GM23338 (cell line): ENCODE data around the gene FPGS. TPM values are rescaled to one million over a fixed set of nuclear protein-coding genes. Genes with fewer than 3 reads are reported as not detected.
A peak's percentile ranks its signal among the peaks of the same experiment; 100 is the strongest.

Experiments used
- ATAC-seq: fragments of 200-7000 bp; cut with Tn5 transposase; 3 replicates; pipeline ENCODE4 v1.9.1; 2020
- DNase-seq: peaks from one replicate; pipeline ENCODE4 v3.0.0-alpha.2; 2015; ENCODE audit warnings: low spot score
- H2AFZ ChIP-seq: fragments of 200-600 bp; sonication (generic); 2 replicates; pipeline ENCODE4 v1.8.0; 2016; ENCODE audit warnings: antibody characterized with exemption, mild to moderate bottlenecking, moderate library complexity
- H3F3A ChIP-seq: fragments of 200-600 bp; sonication (generic); replicated peaks from 2 replicates; pipeline ENCODE4 v1.8.0; 2017; ENCODE audit warnings: antibody characterized with exemption, mixed run types, low read depth
- H3K27ac ChIP-seq: fragments of 200-600 bp; sonication (generic); 2 replicates; pipeline ENCODE4 v1.6.1; 2016; ENCODE audit warnings: low read depth
- H3K27me3 ChIP-seq: fragments of 200-600 bp; sonication (generic); 2 replicates; pipeline ENCODE4 v1.8.0; 2016; ENCODE audit warnings: mild to moderate bottlenecking, mixed run types, moderate library complexity; ENCODE audit not compliant: insufficient read depth
- H3K36me3 ChIP-seq: fragments of 200-600 bp; sonication (generic); 2 replicates; pipeline ENCODE4 v1.8.0; 2016; ENCODE audit warnings: mild to moderate bottlenecking; ENCODE audit not compliant: insufficient read depth
- H3K4me1 ChIP-seq: fragments of 200-600 bp; sonication (generic); 2 replicates; pipeline ENCODE4 v1.8.0; 2016; ENCODE audit warnings: mild to moderate bottlenecking, moderate library complexity; ENCODE audit not compliant: insufficient read depth
- H3K4me2 ChIP-seq: fragments of 200-600 bp; sonication (generic); 2 replicates; pipeline ENCODE4 v1.7.1; 2017; ENCODE audit warnings: mixed run types
- H3K4me3 ChIP-seq: fragments of 200-600 bp; sonication (generic); 2 replicates; pipeline ENCODE4 v1.6.1; 2016; ENCODE audit warnings: mixed run types
- H3K79me2 ChIP-seq: fragments of 200-600 bp; sonication (generic); replicated peaks from 2 replicates; pipeline ENCODE4 v1.8.0; 2017; ENCODE audit warnings: mild to moderate bottlenecking; ENCODE audit not compliant: insufficient read depth
- H3K9me2 ChIP-seq: fragments of 200-600 bp; sonication (generic); 2 replicates; pipeline ENCODE4 v1.8.0; 2017; ENCODE audit not compliant: insufficient read depth
- H4K20me1 ChIP-seq: fragments of 200-600 bp; sonication (generic); replicated peaks from 2 replicates; pipeline ENCODE4 v1.8.0; 2017; ENCODE audit warnings: mild to moderate bottlenecking; ENCODE audit not compliant: insufficient read depth
- H3K27ac Mint-ChIP-seq: 2 replicates; pipeline ENCODE4 v1.8.0; 2020; ENCODE audit warnings: inconsistent platforms, mild to moderate bottlenecking, moderate library complexity, mixed read lengths
- H3K27me3 Mint-ChIP-seq: 3 replicates; pipeline ENCODE4 v1.8.0; 2022; ENCODE audit warnings: low read depth, mild to moderate bottlenecking, moderate library complexity, mixed read lengths, inconsistent platforms; ENCODE audit not compliant: insufficient read depth, poor library complexity
- H3K36me3 Mint-ChIP-seq: 3 replicates; pipeline ENCODE4 v1.8.0; 2021; ENCODE audit warnings: low read depth, mild to moderate bottlenecking, inconsistent platforms, moderate library complexity, mixed read lengths
- H3K4me1 Mint-ChIP-seq: 3 replicates; pipeline ENCODE4 v1.8.0; 2020; ENCODE audit warnings: mild to moderate bottlenecking, inconsistent platforms, mixed read lengths
- H3K4me3 Mint-ChIP-seq: 3 replicates; pipeline ENCODE4 v1.8.0; 2021; ENCODE audit warnings: moderate library complexity, mild to moderate bottlenecking, inconsistent platforms, mixed read lengths
- H3K9me3 Mint-ChIP-seq: 3 replicates; pipeline ENCODE4 v1.8.0; 2020; ENCODE audit warnings: moderate library complexity, mild to moderate bottlenecking, inconsistent platforms, mixed read lengths
- CREB1 ChIP-seq: fragments of 250-450 bp; sonication (Bioruptor Pico); IDR thresholded peaks from 2 replicates; pipeline ENCODE4 v1.5.0; 2020; ENCODE audit warnings: low read depth, mild to moderate bottlenecking, moderate library complexity
- CTCF ChIP-seq, 2 experiments: fragments of 200-600 bp in 1 of 2; sonication (generic) in 1 of 2; conservative IDR thresholded peaks; 2 replicates each; pipeline versions ENCODE4 v1.5.1 to v1.6.1; 2016 to 2017; ENCODE audit warnings: antibody characterized with exemption in 2 of 2, low read depth in 2 of 2, mild to moderate bottlenecking in 2 of 2, moderate library complexity in 1 of 2
- JUNB ChIP-seq: IDR thresholded peaks from one replicate; pipeline ENCODE4 v1.6.1; 2016; ENCODE audit warnings: antibody characterized with exemption; ENCODE audit not compliant: unreplicated experiment
- POLR2AphosphoS5 ChIP-seq: IDR thresholded peaks from 2 replicates; pipeline ENCODE4 v1.6.1; 2016; ENCODE audit warnings: antibody characterized with exemption, low read depth
- STAT1 ChIP-seq: IDR thresholded peaks from one replicate; pipeline ENCODE4 v1.6.1; 2016; ENCODE audit warnings: antibody characterized with exemption; ENCODE audit not compliant: unreplicated experiment
- polyA plus RNA-seq: library from polyadenylated mRNA; unstranded; fragments of >200 nt; fragmentation: Nextera tagmentation; extraction: Ambion mirVana; gene quantifications from 2 replicates; pipeline ENCODE4 v1.2.1, GENCODE V29; 2016
- total RNA-seq: library from RNA; depleted of rRNA; stranded (reverse); fragments of >200 nt; shearing (Covaris generic); gene quantifications from 2 replicates; pipeline ENCODE4 v1.2.3, GENCODE V29; 2014
- TF ChIP-seq, protein P1 (sequence below): fragments of 250-450 bp; sonication (Bioruptor Pico); IDR thresholded peaks from 2 replicates; pipeline ENCODE4 v1.5.0; 2020; ENCODE audit warnings: mild to moderate bottlenecking, moderate library complexity

Gene FPGS
- total and polyA plus RNA-seq, 2 experiments from 2014 or later, result 40.7 to 87.2 TPM

GRCh38 chr9:127805620-127806019, 2.9 kb downstream of the FPGS start:
- H3K27me3 ChIP-seq, result no peaks in the 10 kb centered on the region
- H4K20me1 ChIP-seq, result peaks cover 15% of the 10 kb centered on the region
- H3K4me3 Mint-ChIP-seq, result no peak overlapping the region
- 0 out of 2 replicates have a peak overlapping the region, but pooled peaks have one; percentile 66 for H3K27ac Mint-ChIP-seq
- peaks cover 32% of the 10 kb centered on the region for H3K36me3 Mint-ChIP-seq
- ATAC-seq, result peak; percentile 18
- peak; percentile 92 for DNase-seq
- H3K4me1 Mint-ChIP-seq, result peaks cover 9% of the 10 kb centered on the region
- no peak overlapping the region for H3K27ac ChIP-seq
- H3K9me2 ChIP-seq, result no peaks in the 10 kb centered on the region
- H3F3A ChIP-seq, result peaks cover 33% of the 10 kb centered on the region
- TF ChIP-seq, protein P1, sequence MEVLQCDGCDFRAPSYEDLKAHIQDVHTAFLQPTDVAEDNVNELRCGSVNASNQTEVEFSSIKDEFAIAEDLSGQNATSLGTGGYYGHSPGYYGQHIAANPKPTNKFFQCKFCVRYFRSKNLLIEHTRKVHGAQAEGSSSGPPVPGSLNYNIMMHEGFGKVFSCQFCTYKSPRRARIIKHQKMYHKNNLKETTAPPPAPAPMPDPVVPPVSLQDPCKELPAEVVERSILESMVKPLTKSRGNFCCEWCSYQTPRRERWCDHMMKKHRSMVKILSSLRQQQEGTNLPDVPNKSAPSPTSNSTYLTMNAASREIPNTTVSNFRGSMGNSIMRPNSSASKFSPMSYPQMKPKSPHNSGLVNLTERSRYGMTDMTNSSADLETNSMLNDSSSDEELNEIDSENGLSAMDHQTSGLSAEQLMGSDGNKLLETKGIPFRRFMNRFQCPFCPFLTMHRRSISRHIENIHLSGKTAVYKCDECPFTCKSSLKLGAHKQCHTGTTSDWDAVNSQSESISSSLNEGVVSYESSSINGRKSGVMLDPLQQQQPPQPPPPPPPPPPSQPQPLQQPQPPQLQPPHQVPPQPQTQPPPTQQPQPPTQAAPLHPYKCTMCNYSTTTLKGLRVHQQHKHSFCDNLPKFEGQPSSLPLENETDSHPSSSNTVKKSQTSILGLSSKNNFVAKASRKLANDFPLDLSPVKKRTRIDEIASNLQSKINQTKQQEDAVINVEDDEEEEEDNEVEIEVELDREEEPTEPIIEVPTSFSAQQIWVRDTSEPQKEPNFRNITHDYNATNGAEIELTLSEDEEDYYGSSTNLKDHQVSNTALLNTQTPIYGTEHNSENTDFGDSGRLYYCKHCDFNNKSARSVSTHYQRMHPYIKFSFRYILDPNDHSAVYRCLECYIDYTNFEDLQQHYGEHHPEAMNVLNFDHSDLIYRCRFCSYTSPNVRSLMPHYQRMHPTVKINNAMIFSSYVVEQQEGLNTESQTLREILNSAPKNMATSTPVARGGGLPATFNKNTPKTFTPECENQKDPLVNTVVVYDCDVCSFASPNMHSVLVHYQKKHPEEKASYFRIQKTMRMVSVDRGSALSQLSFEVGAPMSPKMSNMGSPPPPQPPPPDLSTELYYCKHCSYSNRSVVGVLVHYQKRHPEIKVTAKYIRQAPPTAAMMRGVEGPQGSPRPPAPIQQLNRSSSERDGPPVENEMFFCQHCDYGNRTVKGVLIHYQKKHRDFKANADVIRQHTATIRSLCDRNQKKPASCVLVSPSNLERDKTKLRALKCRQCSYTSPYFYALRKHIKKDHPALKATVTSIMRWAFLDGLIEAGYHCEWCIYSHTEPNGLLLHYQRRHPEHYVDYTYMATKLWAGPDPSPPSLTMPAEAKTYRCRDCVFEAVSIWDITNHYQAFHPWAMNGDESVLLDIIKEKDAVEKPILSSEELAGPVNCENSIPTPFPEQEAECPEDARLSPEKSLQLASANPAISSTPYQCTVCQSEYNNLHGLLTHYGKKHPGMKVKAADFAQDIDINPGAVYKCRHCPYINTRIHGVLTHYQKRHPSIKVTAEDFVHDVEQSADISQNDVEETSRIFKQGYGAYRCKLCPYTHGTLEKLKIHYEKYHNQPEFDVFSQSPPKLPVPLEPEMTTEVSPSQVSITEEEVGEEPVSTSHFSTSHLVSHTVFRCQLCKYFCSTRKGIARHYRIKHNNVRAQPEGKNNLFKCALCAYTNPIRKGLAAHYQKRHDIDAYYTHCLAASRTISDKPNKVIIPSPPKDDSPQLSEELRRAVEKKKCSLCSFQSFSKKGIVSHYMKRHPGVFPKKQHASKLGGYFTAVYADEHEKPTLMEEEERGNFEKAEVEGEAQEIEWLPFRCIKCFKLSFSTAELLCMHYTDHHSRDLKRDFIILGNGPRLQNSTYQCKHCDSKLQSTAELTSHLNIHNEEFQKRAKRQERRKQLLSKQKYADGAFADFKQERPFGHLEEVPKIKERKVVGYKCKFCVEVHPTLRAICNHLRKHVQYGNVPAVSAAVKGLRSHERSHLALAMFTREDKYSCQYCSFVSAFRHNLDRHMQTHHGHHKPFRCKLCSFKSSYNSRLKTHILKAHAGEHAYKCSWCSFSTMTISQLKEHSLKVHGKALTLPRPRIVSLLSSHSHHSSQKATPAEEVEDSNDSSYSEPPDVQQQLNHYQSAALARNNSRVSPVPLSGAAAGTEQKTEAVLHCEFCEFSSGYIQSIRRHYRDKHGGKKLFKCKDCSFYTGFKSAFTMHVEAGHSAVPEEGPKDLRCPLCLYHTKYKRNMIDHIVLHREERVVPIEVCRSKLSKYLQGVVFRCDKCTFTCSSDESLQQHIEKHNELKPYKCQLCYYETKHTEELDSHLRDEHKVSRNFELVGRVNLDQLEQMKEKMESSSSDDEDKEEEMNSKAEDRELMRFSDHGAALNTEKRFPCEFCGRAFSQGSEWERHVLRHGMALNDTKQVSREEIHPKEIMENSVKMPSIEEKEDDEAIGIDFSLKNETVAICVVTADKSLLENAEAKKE (CRISPR knock-in tag), result no peak
- peak; percentile 65 to 87 for TF ChIP-seq CTCF (conservative IDR thresholded peaks at IDR 0.05; ENCODE audit: low read depth in 2 of 2)
- H3K4me2 ChIP-seq, result no peak overlapping the region
- no peaks in the 10 kb centered on the region for H3K9me3 Mint-ChIP-seq
- H3K4me1 ChIP-seq, result peaks cover 12% of the 10 kb centered on the region
- peaks cover 10% of the 10 kb centered on the region for H3K27me3 Mint-ChIP-seq
- H3K36me3 ChIP-seq, result no peaks in the 10 kb centered on the region
- no peak overlapping the region for H3K4me3 ChIP-seq
- H2AFZ ChIP-seq, result no peak overlapping the region
- peaks cover 22% of the 10 kb centered on the region for H3K79me2 ChIP-seq

GRCh38 chr9:127806871-127807270, 4.2 kb downstream of the FPGS start:
- Histone ChIP-seq H3K36me3 (peaks cover 4% of the 10 kb centered on the region), H3K4me1 (peaks cover 11% of the 10 kb centered on the region), H2AFZ (no peak overlapping the region), H3K9me2 (no peaks in the 10 kb centered on the region), H3K27me3 (no peaks in the 10 kb centered on the region), H3K27ac (no peak overlapping the region), H3F3A (peaks cover 30% of the 10 kb centered on the region), H3K4me3 (no peak overlapping the region), H3K79me2 (peaks cover 22% of the 10 kb centered on the region), H4K20me1 (peaks cover 15% of the 10 kb centered on the region), H3K4me2 (no peak overlapping the region)
- H3K27me3 Mint-ChIP-seq, result peaks cover 11% of the 10 kb centered on the region
- H3K36me3 Mint-ChIP-seq, result peaks cover 38% of the 10 kb centered on the region
- no peak for ATAC-seq
- no peak for DNase-seq
- H3K4me3 Mint-ChIP-seq, result no peak overlapping the region
- H3K4me1 Mint-ChIP-seq, result peaks cover 7% of the 10 kb centered on the region
- no peak overlapping the region for H3K27ac Mint-ChIP-seq
- no peak for TF ChIP-seq JUNB
- TF ChIP-seq STAT1, result no peak
- TF ChIP-seq CREB1 (CRISPR knock-in tag), result no peak
- TF ChIP-seq POLR2AphosphoS5, result no peak
- no peak for TF ChIP-seq CTCF (conservative IDR thresholded peaks at IDR 0.05; ENCODE audit: low read depth in 2 of 2)
- no peaks in the 10 kb centered on the region for H3K9me3 Mint-ChIP-seq
